ENCODE data around the gene UBASH3B.

Gene UBASH3B

DNA sequence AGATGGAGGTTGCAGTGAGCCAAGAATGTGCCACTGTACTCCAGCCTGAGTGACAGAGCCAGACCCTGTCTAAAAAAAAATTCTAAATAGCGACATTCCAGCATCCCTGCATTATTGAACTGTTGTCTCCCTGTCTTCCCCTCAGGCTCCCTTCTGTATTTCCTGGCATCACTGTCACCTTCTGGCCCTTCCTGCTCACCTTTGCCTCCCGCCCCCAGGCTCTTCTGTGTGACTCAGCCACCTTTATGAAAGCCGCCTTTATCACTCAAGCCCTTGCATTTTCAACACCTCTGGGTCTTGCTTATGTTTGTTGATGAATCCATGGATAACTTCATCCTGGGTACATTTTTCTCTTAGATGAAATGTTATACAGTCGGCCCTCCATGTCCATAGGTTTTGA, 21.1 kb downstream of the UBASH3B start:
- DNase-seq (ENCODE audit: low read depth) = peak; percentile 66
- no peak overlapping the region for H3K4me3 ChIP-seq (ENCODE audit: low read length)
- TF ChIP-seq, protein P1, sequence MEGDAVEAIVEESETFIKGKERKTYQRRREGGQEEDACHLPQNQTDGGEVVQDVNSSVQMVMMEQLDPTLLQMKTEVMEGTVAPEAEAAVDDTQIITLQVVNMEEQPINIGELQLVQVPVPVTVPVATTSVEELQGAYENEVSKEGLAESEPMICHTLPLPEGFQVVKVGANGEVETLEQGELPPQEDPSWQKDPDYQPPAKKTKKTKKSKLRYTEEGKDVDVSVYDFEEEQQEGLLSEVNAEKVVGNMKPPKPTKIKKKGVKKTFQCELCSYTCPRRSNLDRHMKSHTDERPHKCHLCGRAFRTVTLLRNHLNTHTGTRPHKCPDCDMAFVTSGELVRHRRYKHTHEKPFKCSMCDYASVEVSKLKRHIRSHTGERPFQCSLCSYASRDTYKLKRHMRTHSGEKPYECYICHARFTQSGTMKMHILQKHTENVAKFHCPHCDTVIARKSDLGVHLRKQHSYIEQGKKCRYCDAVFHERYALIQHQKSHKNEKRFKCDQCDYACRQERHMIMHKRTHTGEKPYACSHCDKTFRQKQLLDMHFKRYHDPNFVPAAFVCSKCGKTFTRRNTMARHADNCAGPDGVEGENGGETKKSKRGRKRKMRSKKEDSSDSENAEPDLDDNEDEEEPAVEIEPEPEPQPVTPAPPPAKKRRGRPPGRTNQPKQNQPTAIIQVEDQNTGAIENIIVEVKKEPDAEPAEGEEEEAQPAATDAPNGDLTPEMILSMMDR (IDR thresholded peaks at IDR 0.05; ENCODE audit: insufficient read depth, low read depth, low read length, missing control alignments) = no peak

DNA sequence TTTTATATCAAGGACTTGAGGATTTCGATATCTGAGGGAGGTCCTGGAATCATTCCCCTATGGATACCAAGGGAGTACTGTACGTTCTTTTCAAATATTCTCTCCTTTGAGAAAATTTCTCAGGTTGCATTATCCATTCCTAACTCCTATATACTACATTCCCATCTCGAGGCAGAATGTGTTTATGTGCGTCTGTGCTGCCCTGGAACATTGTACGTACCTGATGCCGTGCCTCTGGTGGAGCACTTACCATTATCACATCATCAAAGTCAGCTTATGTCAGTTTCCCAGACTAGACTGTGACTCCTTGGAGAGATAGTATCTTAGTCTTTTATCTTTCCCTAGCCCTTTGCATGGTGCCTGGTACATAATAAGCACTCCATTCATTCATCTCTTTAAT, 21.7 kb downstream of the UBASH3B start:
- H3K4me3 ChIP-seq (ENCODE audit: low read length) = no peak overlapping the region

DNA sequence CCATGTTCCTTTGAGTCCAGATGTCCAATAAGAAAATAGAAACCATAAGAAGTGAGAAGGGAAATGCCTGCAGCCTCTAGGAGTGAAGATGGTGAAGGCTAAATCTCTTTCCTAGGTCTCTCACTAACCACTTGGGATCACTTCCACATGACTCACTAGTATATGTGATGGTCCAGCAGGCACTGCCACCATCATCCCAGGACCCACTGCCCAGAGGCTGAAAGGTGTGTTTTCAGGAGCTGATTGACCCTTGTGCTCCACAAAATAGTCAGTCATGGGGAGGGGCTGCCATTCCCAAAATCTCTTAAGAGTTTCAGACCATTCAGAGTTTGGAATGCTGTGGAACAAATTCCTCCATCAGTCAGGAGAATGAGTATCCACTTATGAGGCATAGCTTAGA, 22.9 kb downstream of the UBASH3B start:
- no peak overlapping the region for H3K4me3 ChIP-seq (ENCODE audit: low read length)
- TF ChIP-seq, protein P1 (IDR thresholded peaks at IDR 0.05; ENCODE audit: insufficient read depth, low read depth, low read length, missing control alignments) = no peak
- no peak for DNase-seq (ENCODE audit: low read depth)

More for the DNA sequence above, 21.7 kb downstream of the UBASH3B start:
- TF ChIP-seq, protein P1 (IDR thresholded peaks at IDR 0.05; ENCODE audit: insufficient read depth, low read depth, low read length, missing control alignments) = no peak
- DNase-seq (ENCODE audit: low read depth) = no peak

DNA sequence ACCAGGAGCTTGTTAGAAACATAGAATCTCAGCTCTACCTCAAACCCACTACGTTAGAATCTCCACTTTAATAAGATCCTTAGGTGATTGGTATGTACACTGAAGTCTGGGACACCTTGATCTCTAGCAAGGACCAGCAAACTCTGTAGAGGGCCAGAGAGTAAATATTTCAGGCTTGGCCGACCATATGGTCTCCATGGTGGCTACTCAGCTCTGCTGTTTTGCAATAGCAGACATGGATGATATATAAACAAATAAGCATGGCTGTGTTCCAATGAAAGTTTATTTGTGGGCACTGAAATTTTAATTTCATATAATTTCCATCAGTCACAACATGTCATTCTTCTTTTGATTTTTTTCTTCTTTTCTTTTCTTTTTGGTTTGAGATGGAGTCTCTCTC, 23.9 kb downstream of the UBASH3B start:
- DNase-seq (ENCODE audit: low read depth) = no peak
- TF ChIP-seq, protein P1 (IDR thresholded peaks at IDR 0.05; ENCODE audit: insufficient read depth, low read depth, low read length, missing control alignments) = no peak
- no peak overlapping the region for H3K4me3 ChIP-seq (ENCODE audit: low read length)

DNA sequence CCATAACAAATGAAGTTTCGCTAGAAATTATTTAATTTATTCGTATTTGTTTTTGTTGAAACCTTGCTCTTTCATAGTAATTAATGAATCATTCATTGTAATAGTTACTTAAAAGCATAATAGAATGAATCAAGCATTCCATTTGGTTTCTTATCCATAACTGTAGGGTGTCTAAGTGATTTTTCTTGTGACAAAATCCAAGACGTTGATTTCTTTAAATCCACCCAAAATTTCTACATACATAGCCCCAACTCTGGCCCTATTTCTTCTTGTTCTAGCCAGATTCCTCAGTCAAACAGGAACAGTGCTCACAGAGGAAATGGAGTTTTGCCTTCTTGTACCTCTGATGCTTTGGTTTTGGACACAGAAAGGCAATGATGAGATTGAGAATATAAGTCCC, 25.5 kb downstream of the UBASH3B start:
- H3K4me3 ChIP-seq (ENCODE audit: low read length) = no peak overlapping the region
- DNase-seq (ENCODE audit: low read depth) = no peak
- TF ChIP-seq, protein P1 (IDR thresholded peaks at IDR 0.05; ENCODE audit: insufficient read depth, low read depth, low read length, missing control alignments) = no peak

DNA sequence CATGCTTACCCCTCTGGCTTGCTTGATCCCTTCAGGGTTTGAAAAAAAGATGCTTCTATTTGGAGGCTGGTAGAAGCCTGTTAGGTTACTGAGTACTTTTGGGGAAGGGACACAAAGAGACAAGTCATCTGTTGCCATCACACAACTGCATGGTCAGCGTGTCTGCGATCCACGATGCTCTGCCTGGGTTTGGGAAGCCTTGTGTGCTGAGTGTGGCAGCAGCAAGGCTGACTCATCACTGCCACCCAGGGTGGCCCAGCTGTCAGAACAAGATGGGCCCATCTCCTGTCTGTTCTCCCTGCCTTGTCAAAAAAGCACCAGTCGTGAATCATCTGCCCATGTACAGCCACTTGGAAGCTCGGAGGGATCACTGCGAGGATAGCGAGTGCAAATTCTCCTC, 26.2 kb downstream of the UBASH3B start:
- H3K4me3 ChIP-seq (ENCODE audit: low read length) = no peak overlapping the region
- TF ChIP-seq, protein P1 (IDR thresholded peaks at IDR 0.05; ENCODE audit: insufficient read depth, low read depth, low read length, missing control alignments) = no peak
- no peak for DNase-seq (ENCODE audit: low read depth)

DNA sequence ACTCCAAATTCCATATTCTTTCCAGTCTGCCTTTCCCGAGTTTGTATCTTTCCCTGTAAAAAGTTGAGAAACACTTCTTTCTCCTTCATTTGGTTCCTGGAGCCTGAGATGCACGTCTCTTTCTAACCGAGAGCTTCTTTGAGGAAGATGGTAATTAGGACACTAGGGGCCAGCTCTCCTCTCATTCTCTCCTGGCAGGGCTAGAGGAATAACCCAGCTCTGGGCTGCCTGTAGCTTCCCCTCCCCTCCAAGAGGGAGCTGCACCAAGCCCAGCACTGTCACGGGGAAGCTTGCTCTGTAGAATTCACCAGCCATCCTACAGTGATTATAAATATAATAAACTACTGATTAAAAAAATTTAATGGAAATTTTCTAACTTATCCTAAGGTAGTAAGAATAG, 26.9 kb downstream of the UBASH3B start:
- no peak for DNase-seq (ENCODE audit: low read depth)
- TF ChIP-seq, protein P1 (IDR thresholded peaks at IDR 0.05; ENCODE audit: insufficient read depth, low read depth, low read length, missing control alignments) = no peak
- no peak overlapping the region for H3K4me3 ChIP-seq (ENCODE audit: low read length)

Measured in epithelial cell of esophagus (primary cell).